Measurements from ENCODE around the gene GTF2IRD2.
A peak's percentile ranks its signal among the peaks of the same experiment; 100 is the strongest.
"Not testable (repeated sequence)": the region's sequence is repeated elsewhere in the genome, so short reads cannot be mapped to it uniquely, and the experiment has no call there.

GTF2IRD2 gene

GRCh38 chr7:74788369-74789150 is 62.8 kb downstream of the GTF2IRD2 start:
- DNase-seq (ENCODE audit: low read depth) = peak; percentile 93

- not testable (repeated sequence) for DNase-seq (ENCODE audit: low read depth)
These were observed 67.8 kb downstream of the GTF2IRD2 start for GRCh38 chr7:74783595-74783994.

- DNase-seq (ENCODE audit: low read depth) = not testable (repeated sequence)
These were observed 69.7 kb downstream of the GTF2IRD2 start for GRCh38 chr7:74781746-74782145.

GRCh38 chr7:74779053-74779452 is 72.4 kb downstream of the GTF2IRD2 start:
- not testable (repeated sequence) for DNase-seq (ENCODE audit: low read depth)

GRCh38 chr7:74775111-74775510 is 76.3 kb downstream of the GTF2IRD2 start:
- DNase-seq (ENCODE audit: low read depth) = not testable (repeated sequence)

- DNase-seq (ENCODE audit: low read depth) = not testable (repeated sequence)
These were observed 77.3 kb downstream of the GTF2IRD2 start, which contains the start of gene NCF1 for GRCh38 chr7:74773760-74774750. NCF1 (plus strand) TSS chr7:74774011; CDS start chr7:74774032, 21 bp downstream.

GRCh38 chr7:74772093-74772492 is 79.3 kb downstream of the GTF2IRD2 start:
- DNase-seq (ENCODE audit: low read depth) = not testable (repeated sequence)

GRCh38 chr7:74770062-74770461 is 81.3 kb downstream of the GTF2IRD2 start:
- not testable (repeated sequence) for DNase-seq (ENCODE audit: low read depth)

- DNase-seq (ENCODE audit: low read depth) = not testable (repeated sequence)
These were observed 84.4 kb downstream of the GTF2IRD2 start for GRCh38 chr7:74766991-74767390.

GRCh38 chr7:74766509-74766908 is 84.9 kb downstream of the GTF2IRD2 start:
- DNase-seq (ENCODE audit: low read depth) = not testable (repeated sequence)

- DNase-seq (ENCODE audit: low read depth) = not testable (repeated sequence)
These were observed 86.0 kb downstream of the GTF2IRD2 start for GRCh38 chr7:74765205-74765918.

- not testable (repeated sequence) for DNase-seq (ENCODE audit: low read depth)
These were observed 92.4 kb downstream of the GTF2IRD2 start for GRCh38 chr7:74758982-74759381.

- not testable (repeated sequence) for DNase-seq (ENCODE audit: low read depth)
These were observed 93.1 kb downstream of the GTF2IRD2 start for GRCh38 chr7:74758268-74758667.

- not testable (repeated sequence) for DNase-seq (ENCODE audit: low read depth)
These were observed 94.7 kb downstream of the GTF2IRD2 start for GRCh38 chr7:74756673-74757072.

GRCh38 chr7:74753921-74754482 is 97.4 kb downstream of the GTF2IRD2 start:
- DNase-seq (ENCODE audit: low read depth) = not testable (repeated sequence)

Measured in stimulated activated CD8-positive, alpha-beta memory T cell treated with anti-CD3 and anti-CD28 coated beads, Interleukin-15, amount 100 ng/mL, for 1 hour (primary cell).